GM12865 (cell line): ENCODE data around the gene SETD6.
A peak's percentile ranks its signal among the peaks of the same experiment; 100 is the strongest.

Source experiments
- DNase-seq: peaks from one replicate; pipeline ENCODE4 v3.0.0; 2010; ENCODE audit warnings: low read depth
- H3K4me3 ChIP-seq: 2 replicates; pipeline ENCODE4 v1.5.1; 2011; ENCODE audit warnings: mild to moderate bottlenecking, low read depth, low read length, control low read depth
- TF ChIP-seq, protein P1 (sequence below): IDR thresholded peaks from 2 replicates; pipeline ENCODE4 v1.5.1; 2011; ENCODE audit warnings: low read length, control low read depth, low read depth, inconsistent platforms; ENCODE audit not compliant: insufficient read depth; ENCODE audit errors: missing control alignments

The SETD6 gene

GRCh38 chr16:58515125-58515870 lies at the start of gene SETD6:
TSS of gene SETD6 (plus strand) at chr16:58515517. CDS start at chr16:58515538, 21 bp downstream.
- peak; percentile 90 for DNase-seq

DNA sequence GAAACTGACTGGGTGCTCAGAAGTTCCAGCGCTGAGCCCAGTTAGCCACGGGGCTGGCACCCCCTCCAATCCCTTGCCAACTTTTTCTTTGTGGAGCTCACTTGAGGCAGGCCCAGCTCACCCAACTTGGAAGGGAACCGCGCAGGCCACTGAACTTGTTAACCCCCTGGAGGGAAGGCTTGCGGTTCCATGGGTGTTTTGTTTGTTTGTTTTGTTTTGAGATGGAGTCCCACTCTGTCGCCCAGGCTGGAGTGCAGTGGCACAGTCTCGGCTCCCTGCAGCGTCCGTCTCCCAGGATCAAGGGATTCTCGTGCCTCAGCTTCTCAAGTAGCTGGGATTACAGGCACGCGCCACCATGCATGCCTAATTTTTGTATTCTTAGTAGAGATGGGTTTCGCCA lies 49.5 kb upstream of the SETD6 start:
- TF ChIP-seq, protein P1, sequence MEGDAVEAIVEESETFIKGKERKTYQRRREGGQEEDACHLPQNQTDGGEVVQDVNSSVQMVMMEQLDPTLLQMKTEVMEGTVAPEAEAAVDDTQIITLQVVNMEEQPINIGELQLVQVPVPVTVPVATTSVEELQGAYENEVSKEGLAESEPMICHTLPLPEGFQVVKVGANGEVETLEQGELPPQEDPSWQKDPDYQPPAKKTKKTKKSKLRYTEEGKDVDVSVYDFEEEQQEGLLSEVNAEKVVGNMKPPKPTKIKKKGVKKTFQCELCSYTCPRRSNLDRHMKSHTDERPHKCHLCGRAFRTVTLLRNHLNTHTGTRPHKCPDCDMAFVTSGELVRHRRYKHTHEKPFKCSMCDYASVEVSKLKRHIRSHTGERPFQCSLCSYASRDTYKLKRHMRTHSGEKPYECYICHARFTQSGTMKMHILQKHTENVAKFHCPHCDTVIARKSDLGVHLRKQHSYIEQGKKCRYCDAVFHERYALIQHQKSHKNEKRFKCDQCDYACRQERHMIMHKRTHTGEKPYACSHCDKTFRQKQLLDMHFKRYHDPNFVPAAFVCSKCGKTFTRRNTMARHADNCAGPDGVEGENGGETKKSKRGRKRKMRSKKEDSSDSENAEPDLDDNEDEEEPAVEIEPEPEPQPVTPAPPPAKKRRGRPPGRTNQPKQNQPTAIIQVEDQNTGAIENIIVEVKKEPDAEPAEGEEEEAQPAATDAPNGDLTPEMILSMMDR, result no peak

More at GRCh38 chr16:58515125-58515870, at the start of gene SETD6:
- TF ChIP-seq, protein P1, result no peak
- H3K4me3 ChIP-seq, result peak within 1 kb of the TSS; percentile 62

GRCh38 chr16:58466396-58466795 lies 48.9 kb upstream of the SETD6 start:
- TF ChIP-seq, protein P1, result no peak
- H3K4me3 ChIP-seq, result no peak overlapping the region
- DNase-seq, result no peak

More for the DNA sequence above, 49.5 kb upstream of the SETD6 start:
- H3K4me3 ChIP-seq, result no peak overlapping the region
- DNase-seq, result no peak

- TF ChIP-seq, protein P1, result no peak
- H3K4me3 ChIP-seq, result no peak overlapping the region
- no peak for DNase-seq
Measured at GRCh38 chr16:58467905-58468304, 47.4 kb upstream of the SETD6 start.

DNA sequence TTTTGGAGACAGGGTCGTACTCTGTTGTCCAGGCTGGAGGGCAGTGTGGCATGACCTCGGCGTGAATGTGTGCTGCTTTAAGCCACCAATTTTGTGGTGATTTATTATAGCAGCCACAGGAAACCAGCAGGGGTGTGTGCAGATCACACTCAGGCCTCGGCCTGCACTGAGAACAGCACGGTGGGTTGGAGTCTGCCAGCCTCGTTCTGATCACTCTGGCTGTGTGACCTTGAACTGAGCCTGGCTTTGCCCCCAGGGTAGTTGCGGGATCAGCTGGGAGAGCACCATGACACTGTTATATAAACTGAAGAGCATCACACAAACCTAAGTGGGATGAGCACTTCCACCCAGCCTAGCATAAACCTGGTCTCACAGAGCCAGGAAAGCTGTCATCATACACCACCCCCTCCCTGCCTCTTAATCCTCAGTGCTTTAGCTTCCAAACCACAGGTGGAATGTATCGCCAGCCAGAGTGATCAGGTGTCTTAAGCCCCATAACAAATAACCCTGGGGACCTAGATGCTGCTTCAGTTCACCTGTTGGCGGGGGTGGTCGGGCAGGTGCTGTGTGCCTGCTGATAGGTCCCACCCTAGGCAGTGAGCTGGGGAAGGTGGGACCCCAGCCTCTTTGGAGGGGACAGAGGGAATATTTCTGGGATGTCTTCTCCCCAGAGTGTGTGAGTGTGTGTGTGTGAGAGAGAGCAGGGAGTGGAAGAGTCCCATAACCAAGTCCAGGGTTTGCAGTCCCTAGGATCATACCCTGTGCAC lies 43.9 kb upstream of the SETD6 start:
- TF ChIP-seq, protein P1, result no peak
- no peak overlapping the region for H3K4me3 ChIP-seq
- DNase-seq, result no peak

DNA sequence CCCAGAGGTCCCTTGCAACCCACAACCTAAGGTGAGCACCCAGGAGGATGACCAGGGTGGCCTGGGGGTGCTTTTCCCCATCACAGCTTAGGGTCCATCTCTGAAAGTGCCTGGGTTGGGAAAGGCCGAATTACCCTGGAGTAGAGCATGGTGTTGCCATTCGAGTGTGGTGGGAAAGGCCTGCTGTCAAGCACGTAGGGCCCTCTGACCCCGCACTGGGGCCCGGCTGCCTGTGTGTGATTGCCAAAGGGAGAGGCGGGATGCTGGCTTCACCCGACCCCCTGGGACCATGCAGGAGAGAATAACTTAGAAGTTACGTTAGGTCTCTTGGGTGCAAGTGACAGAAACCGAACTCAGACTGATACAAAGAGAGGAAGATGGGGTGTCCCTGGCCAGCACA lies 43.1 kb upstream of the SETD6 start:
- no peak for DNase-seq
- no peak overlapping the region for H3K4me3 ChIP-seq
- TF ChIP-seq, protein P1, result no peak
